ENCODE measurements around the gene FLOT2.

GRCh38 chr17:28882154-28882895, 15.2 kb downstream of the FLOT2 start:
- TF ChIP-seq RCOR1 (IDR thresholded peaks at IDR 0.05; ENCODE audit: low read length) (no peak), FOXJ3 (CRISPR knock-in tag; IDR thresholded peaks at IDR 0.05) (no peak)
